PC-9 (cell line): ENCODE results near the gene MMAA. TPM values are rescaled to one million over a fixed set of nuclear protein-coding genes. Genes with fewer than 3 reads are reported as not detected.

ENCODE experiments used
- BruUV-seq: library from RNA; stranded (reverse); fragments of 400-500 nt; replicated peaks from 2 replicates; lab custom pipeline; 2021; lab: Mats Ljungman, UMichigan
- CTCF ChIA-PET: fragments of 300-600 bp; sonication (Branson Sonifier 250); formaldehyde crosslinking; loops from one replicate; lab custom pipeline; 2022; ENCODE audit warnings: antibody characterized with exemption; lab: Charles Lee
- POLR2A ChIA-PET: fragments of 300-600 bp; sonication (Branson Sonifier 250); formaldehyde crosslinking; loops from one replicate; lab custom pipeline; 2022; ENCODE audit warnings: antibody characterized with exemption; ENCODE audit not compliant: unreplicated experiment; lab: Charles Lee
- DNase-seq, 2 experiments: peaks; one replicate each; pipeline versions ENCODE4 v3.0.0 to v3.0.0-alpha.2; 2015 to 2022; ENCODE audit warnings: mixed read lengths in 1 of 2
- H2AFZ ChIP-seq: fragments of 200-600 bp; sonication (generic); 2 replicates; pipeline ENCODE4 v1.8.1; 2017; ENCODE audit warnings: antibody characterized with exemption
- H3F3A ChIP-seq: fragments of 200-600 bp; sonication (generic); 2 replicates; pipeline ENCODE4 v1.8.1; 2017; ENCODE audit warnings: antibody characterized with exemption, mild to moderate bottlenecking, low read depth; ENCODE audit not compliant: insufficient read depth
- H3K27ac ChIP-seq: fragments of 200-600 bp; sonication (generic); 2 replicates; pipeline ENCODE4 v1.6.1; 2016; ENCODE audit warnings: mixed run types
- H3K27me3 ChIP-seq: fragments of 200-600 bp; sonication (generic); 2 replicates; pipeline ENCODE4 v1.6.1; 2016; ENCODE audit warnings: low read depth, mixed run types; ENCODE audit not compliant: insufficient read depth
- H3K36me3 ChIP-seq: fragments of 200-600 bp; sonication (generic); 2 replicates; pipeline ENCODE4 v1.6.1; 2016; ENCODE audit warnings: low read depth, mixed run types
- H3K4me1 ChIP-seq: fragments of 200-600 bp; sonication (generic); replicated peaks from 2 replicates; pipeline ENCODE4 v1.6.1; 2016; ENCODE audit warnings: mixed run types; ENCODE audit not compliant: insufficient read depth
- H3K4me2 ChIP-seq: fragments of 200-600 bp; sonication (generic); 2 replicates; pipeline ENCODE4 v1.6.1; 2017; ENCODE audit warnings: mixed run types
- H3K4me3 ChIP-seq: fragments of 200-600 bp; sonication (generic); 2 replicates; pipeline ENCODE4 v1.6.1; 2016; ENCODE audit warnings: mixed run types
- H3K79me2 ChIP-seq: fragments of 200-600 bp; sonication (generic); 2 replicates; pipeline ENCODE4 v1.6.1; 2017; ENCODE audit warnings: low read depth, mixed run types
- H3K9me2 ChIP-seq: fragments of 200-600 bp; sonication (generic); 2 replicates; pipeline ENCODE4 v1.8.1; 2017; ENCODE audit warnings: mild to moderate bottlenecking; ENCODE audit not compliant: insufficient read depth
- H3K9me3 ChIP-seq: fragments of 200-600 bp; sonication (generic); 2 replicates; pipeline ENCODE4 v1.8.1; 2016; ENCODE audit warnings: low read depth; ENCODE audit not compliant: insufficient read depth
- H4K20me1 ChIP-seq: fragments of 200-600 bp; sonication (generic); 2 replicates; pipeline ENCODE4 v1.8.1; 2017; ENCODE audit not compliant: insufficient read depth
- CTCF ChIP-seq: fragments of 200-600 bp; sonication (generic); conservative IDR thresholded peaks from 2 replicates; pipeline ENCODE4 v1.6.1; 2017; ENCODE audit warnings: mixed run types, antibody characterized with exemption, mild to moderate bottlenecking, moderate library complexity
- EZH2 ChIP-seq: fragments of 200-600 bp; sonication (generic); IDR thresholded peaks from 2 replicates; pipeline ENCODE4 v1.8.0; 2017; ENCODE audit warnings: antibody characterized with exemption, low read depth
- intact Hi-C: fragments of 100-400 bp; cut with micrococcal nuclease; formaldehyde crosslinking; loops from one replicate; pipeline ENCODE4 v1.10.0; 2022; ENCODE audit not compliant: unreplicated experiment
- total RNA-seq: library from RNA; stranded (reverse); gene quantifications from 2 replicates; pipeline ENCODE4 v1.2.3, GENCODE V29; 2021

MMAA gene
- total RNA-seq, 1 experiment from 2014 or later, result 6.3 TPM

GRCh38 chr4:145623831-145624230, 4.6 kb downstream of the MMAA start:
- Histone ChIP-seq H3K4me1 (no peaks in the 10 kb centered on the region), H2AFZ (no peak overlapping the region), H4K20me1 (no peaks in the 10 kb centered on the region), H3K9me2 (no peaks in the 10 kb centered on the region), H3K79me2 (0 out of 2 replicates have a peak, but pooled peaks cover 3% of the 10 kb centered on the region), H3K36me3 (no peaks in the 10 kb centered on the region), H3K27ac (no peak overlapping the region), H3K27me3 (no peaks in the 10 kb centered on the region), H3F3A (no peaks in the 10 kb centered on the region), H3K4me3 (no peak overlapping the region), H3K9me3 (no peaks in the 10 kb centered on the region), H3K4me2 (no peak overlapping the region)
- POLR2A ChIA-PET, result interaction anchor here (0.6 kb wide), 1 partner anchor 111 kb away, joined by 4 read pairs; no protein-coding TSS in a partner anchor
- CTCF ChIA-PET, result no interaction called here
- DNase-seq, result no peak
- no TSS peak for BruUV-seq
- TF ChIP-seq CTCF (no peak), EZH2 (no peak)
- intact Hi-C loops, result no loop called here

GRCh38 chr4:145625677-145626622, 6.8 kb downstream of the MMAA start:
- no peaks in the 10 kb centered on the region for H3K9me2 ChIP-seq
- TF ChIP-seq EZH2, result no peak
- H3F3A ChIP-seq, result no peaks in the 10 kb centered on the region
- no peak overlapping the region for H3K27ac ChIP-seq
- H3K4me1 ChIP-seq, result no peaks in the 10 kb centered on the region
- H3K9me3 ChIP-seq, result no peaks in the 10 kb centered on the region
- H3K36me3 ChIP-seq, result no peaks in the 10 kb centered on the region
- H2AFZ ChIP-seq, result no peak overlapping the region
- intact Hi-C loops, result no loop called here
- no peaks in the 10 kb centered on the region for H4K20me1 ChIP-seq
- no peak overlapping the region for H3K4me2 ChIP-seq
- no peaks in the 10 kb centered on the region for H3K27me3 ChIP-seq
- no TSS peak for BruUV-seq
- H3K79me2 ChIP-seq, result 0 out of 2 replicates have a peak, but pooled peaks cover 2% of the 10 kb centered on the region
- ChIA-PET CTCF (no interaction called here), POLR2A (no interaction called here)
- H3K4me3 ChIP-seq, result no peak overlapping the region
- no peak for DNase-seq

GRCh38 chr4:145626623-145626982, 7.4 kb downstream of the MMAA start:
- Histone ChIP-seq H3K36me3 (no peaks in the 10 kb centered on the region), H3K79me2 (no peaks in the 10 kb centered on the region), H3F3A (no peaks in the 10 kb centered on the region), H3K27ac (no peak overlapping the region), H3K9me2 (no peaks in the 10 kb centered on the region), H3K4me3 (no peak overlapping the region), H3K9me3 (no peaks in the 10 kb centered on the region), H3K4me2 (no peak overlapping the region), H3K27me3 (no peaks in the 10 kb centered on the region), H4K20me1 (no peaks in the 10 kb centered on the region), H3K4me1 (no peaks in the 10 kb centered on the region), H2AFZ (no peak overlapping the region)
- TF ChIP-seq CTCF (no peak), EZH2 (no peak)
- CTCF ChIA-PET, result no interaction called here
- intact Hi-C loops, result no loop called here
- no TSS peak for BruUV-seq
- POLR2A ChIA-PET, result no interaction called here
- no peak for DNase-seq
